GM18861 (cell line): ENCODE results near the gene SNRPN.
"Not testable (repeated sequence)": the region's sequence is repeated elsewhere in the genome, so short reads cannot be mapped to it uniquely, and the experiment has no call there.

Experiments
- ATAC-seq: cut with Tn5 transposase; IDR thresholded peaks from one replicate; pipeline ENCODE4 v1.9.1; 2021; ENCODE audit not compliant: unreplicated experiment

SNRPN gene

GRCh38 chr15:24966364-24967103 is 11.7 kb downstream of the SNRPN start:
- ATAC-seq, result no peak

GRCh38 chr15:24971052-24971451 is 16.3 kb downstream of the SNRPN start:
- no peak for ATAC-seq

GRCh38 chr15:24971772-24972171 is 17.0 kb downstream of the SNRPN start:
- ATAC-seq, result no peak

- not testable (repeated sequence) for ATAC-seq
Measured at GRCh38 chr15:24972707-24973106, 17.9 kb downstream of the SNRPN start.

GRCh38 chr15:24976932-24977331 is 22.1 kb downstream of the SNRPN start:
- ATAC-seq, result no peak

GRCh38 chr15:24977686-24978085 is 22.9 kb downstream of the SNRPN start:
- no peak for ATAC-seq

- no peak for ATAC-seq
Measured at GRCh38 chr15:24985224-24985623, 30.4 kb downstream of the SNRPN start.

GRCh38 chr15:24986653-24987052 is 31.9 kb downstream of the SNRPN start:
- ATAC-seq, result no peak

- no peak for ATAC-seq
Measured at GRCh38 chr15:25019434-25019833, 64.6 kb downstream of the SNRPN start.

GRCh38 chr15:25022233-25022632 is 67.4 kb downstream of the SNRPN start:
- no peak for ATAC-seq
